IPS-NIHi11 (cell line): ENCODE data around the gene CPTP.

ENCODE experiments used
- DNase-seq: peaks from one replicate; pipeline ENCODE4 v3.0.0; 2012; ENCODE audit warnings: mixed read lengths, low spot score

CPTP gene

GRCh38 chr1:1319646-1319941 is 5.0 kb upstream of the CPTP start:
- DNase-seq: no peak

- no peak for DNase-seq
Observed at GRCh38 chr1:1320666-1321448, 3.7 kb upstream of the CPTP start.

- DNase-seq: no peak
Observed at GRCh38 chr1:1321477-1321876, 3.1 kb upstream of the CPTP start.

- DNase-seq: no peak
Observed at GRCh38 chr1:1322418-1322817, 2.2 kb upstream of the CPTP start.

GRCh38 chr1:1322952-1323351 is 1.6 kb upstream of the CPTP start:
- DNase-seq: no peak

- DNase-seq: peak; percentile 53
Observed at GRCh38 chr1:1324084-1324523, 498 bp upstream of the CPTP start.

- DNase-seq: no peak
Observed at GRCh38 chr1:1325288-1326074, 879 bp downstream of the CPTP start.

GRCh38 chr1:1326075-1326605 is 1.5 kb downstream of the CPTP start:
- no peak for DNase-seq

- DNase-seq: no peak
Observed at GRCh38 chr1:1327291-1327690, 2.7 kb downstream of the CPTP start.

- no peak for DNase-seq
Observed at GRCh38 chr1:1328254-1328653, 3.7 kb downstream of the CPTP start.

GRCh38 chr1:1329304-1330210 is 5.0 kb downstream of the CPTP start:
- no peak for DNase-seq

GRCh38 chr1:1330366-1331067 is 5.9 kb downstream of the CPTP start:
- no peak for DNase-seq

GRCh38 chr1:1331068-1331965 is 6.7 kb downstream of the CPTP start, which contains the start of gene TAS1R3:
TSS of gene TAS1R3 (plus strand) at chr1:1331280. CDS start at chr1:1331346, 66 bp downstream.
- DNase-seq: no peak

GRCh38 chr1:1332031-1332755 is 7.6 kb downstream of the CPTP start:
- DNase-seq: no peak

GRCh38 chr1:1332774-1333480 is 8.3 kb downstream of the CPTP start:
- DNase-seq: no peak

GRCh38 chr1:1333551-1334241 is 9.1 kb downstream of the CPTP start:
- DNase-seq: no peak

- DNase-seq: peak; percentile 96
Observed at GRCh38 chr1:1334835-1335234, 10.2 kb downstream of the CPTP start.

- DNase-seq: no peak
Observed at GRCh38 chr1:1335283-1335682, 10.7 kb downstream of the CPTP start.
